Caco-2 (cell line): ENCODE measurements around the gene ENAH. TPM values are rescaled to one million over a fixed set of nuclear protein-coding genes. Genes with fewer than 3 reads are reported as not detected.
"Not testable (repeated sequence)": the region's sequence is repeated elsewhere in the genome, so short reads cannot be mapped to it uniquely, and the experiment has no call there.

Source experiments
- BruUV-seq: library from RNA; stranded (reverse); fragments of 400-500 nt; replicated peaks from 2 replicates; lab custom pipeline; 2021; lab: Mats Ljungman, UMichigan
- CTCF ChIA-PET: fragments of 300-600 bp; sonication (Branson Sonifier 250); formaldehyde crosslinking; loops from one replicate; lab custom pipeline; 2022; ENCODE audit warnings: antibody characterized with exemption; lab: Charles Lee
- POLR2A ChIA-PET: fragments of 300-600 bp; sonication (Branson Sonifier 250); formaldehyde crosslinking; loops from one replicate; lab custom pipeline; 2022; ENCODE audit warnings: antibody characterized with exemption; lab: Charles Lee
- DNase-seq, 2 experiments: peaks; one replicate each; pipeline versions ENCODE4 v3.0.0 to v3.0.0-alpha.2; 2020 to 2022
- H3K27me3 ChIP-seq: replicated peaks from 2 replicates; pipeline ENCODE4 v1.6.0; 2011; ENCODE audit warnings: low read length; ENCODE audit not compliant: control insufficient read depth, insufficient read depth
- H3K36me3 ChIP-seq: 2 replicates; pipeline ENCODE4 v1.5.1; 2011; ENCODE audit warnings: low read length; ENCODE audit not compliant: control insufficient read depth, insufficient read depth
- H3K4me1 ChIP-seq: fragments of 250-450 bp; sonication (Bioruptor Pico); 2 replicates; pipeline ENCODE4 v1.5.1; 2020; ENCODE audit warnings: mild to moderate bottlenecking
- H3K4me3 ChIP-seq: 2 replicates; pipeline ENCODE4 v1.5.1; 2011; ENCODE audit warnings: low read depth, mild to moderate bottlenecking, control low read depth, low read length
- H3K9me3 ChIP-seq: fragments of 250-450 bp; sonication (Bioruptor Pico); 2 replicates; pipeline ENCODE4 v1.5.1; 2020; ENCODE audit warnings: mild to moderate bottlenecking, moderate library complexity
- H3K27ac Mint-ChIP-seq: one replicate; pipeline ENCODE4 v1.8.0; 2022; ENCODE audit warnings: mixed read lengths; ENCODE audit not compliant: unreplicated experiment
- H3K27me3 Mint-ChIP-seq: one replicate; pipeline ENCODE4 v1.8.0; 2022; ENCODE audit warnings: mixed read lengths; ENCODE audit not compliant: insufficient read depth, unreplicated experiment
- H3K36me3 Mint-ChIP-seq: one replicate; pipeline ENCODE4 v1.8.0; 2022; ENCODE audit warnings: mild to moderate bottlenecking, mixed read lengths; ENCODE audit not compliant: insufficient read depth, unreplicated experiment
- H3K4me1 Mint-ChIP-seq: one replicate; pipeline ENCODE4 v1.8.0; 2022; ENCODE audit warnings: low read depth, mixed read lengths; ENCODE audit not compliant: unreplicated experiment
- H3K4me3 Mint-ChIP-seq: one replicate; pipeline ENCODE4 v1.8.0; 2022; ENCODE audit warnings: mild to moderate bottlenecking, moderate library complexity, mixed read lengths; ENCODE audit not compliant: unreplicated experiment
- H3K9me3 Mint-ChIP-seq: one replicate; pipeline ENCODE4 v1.8.0; 2022; ENCODE audit warnings: mixed read lengths; ENCODE audit not compliant: unreplicated experiment
- CTCF ChIP-seq, 2 experiments: fragments of 200-600 bp in 1 of 2; IDR thresholded peaks; 1 replicate in 1 of 2; 2 replicates in 1 of 2; pipeline versions ENCODE4 v1.5.1 to v1.8.0; 2011 to 2022; ENCODE audit warnings: antibody characterized with exemption in 1 of 2, control low read depth in 1 of 2, inconsistent platforms in 1 of 2, low read depth in 1 of 2, low read length in 1 of 2, mild to moderate bottlenecking in 1 of 2, moderate library complexity in 1 of 2; ENCODE audit not compliant: insufficient read depth in 1 of 2, severe bottlenecking in 1 of 2, unreplicated experiment in 1 of 2
- intact Hi-C: fragments of 100-400 bp; cut with micrococcal nuclease; formaldehyde crosslinking; loops from one replicate; pipeline ENCODE4 v1.10.0; 2022; ENCODE audit not compliant: unreplicated experiment
- total RNA-seq: library from RNA; stranded (reverse); gene quantifications from 2 replicates; pipeline ENCODE4 v1.2.3, GENCODE V29; 2022

Gene ENAH
- total RNA-seq, 1 experiment from 2014 or later, result 78.0 TPM

DNA sequence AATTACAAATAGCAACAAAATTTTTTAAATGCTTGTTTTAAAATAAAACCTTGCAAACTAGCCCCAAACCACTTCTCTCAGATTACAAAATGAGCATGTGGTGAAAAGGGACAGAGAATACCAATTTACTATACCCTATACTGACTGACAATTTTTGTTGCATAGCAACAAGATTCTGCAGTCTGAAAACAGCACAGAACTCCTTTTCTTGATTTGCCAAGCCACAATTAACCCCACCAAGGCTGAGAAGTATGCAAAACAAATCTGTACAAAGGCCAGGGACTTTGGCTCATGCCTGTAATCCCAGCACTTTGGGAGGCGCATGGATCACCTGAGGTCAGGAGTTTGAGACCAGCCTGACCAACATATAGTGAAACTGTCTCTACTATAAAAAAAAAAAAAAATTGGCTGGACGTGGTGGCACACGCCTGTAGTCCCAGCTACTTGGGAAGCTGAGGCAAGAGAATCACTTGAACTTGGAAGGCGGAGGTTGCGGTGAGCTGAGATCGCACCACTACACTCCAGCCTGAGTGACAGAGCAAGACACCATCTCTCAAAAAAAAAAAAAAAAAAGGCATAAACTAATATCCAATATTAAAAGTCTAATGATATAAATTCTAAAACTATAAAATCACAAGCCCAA lies 21.8 kb downstream of the ENAH start:
- H3K27ac Mint-ChIP-seq, result no peak overlapping the region
- no peak overlapping the region for H3K4me3 Mint-ChIP-seq
- POLR2A ChIA-PET, result no interaction called here

GRCh38 chr1:225629483-225629882 lies 23.4 kb downstream of the ENAH start:
- Histone ChIP-seq H3K4me1 (peaks cover 24% of the 10 kb centered on the region), H3K27me3 (no peaks in the 10 kb centered on the region), H3K9me3 (no peaks in the 10 kb centered on the region), H3K36me3 (no peaks in the 10 kb centered on the region), H3K4me3 (no peak overlapping the region)
- TF ChIP-seq CTCF (IDR thresholded peaks at IDR 0.05; ENCODE audit: insufficient read depth in 1 of 2, low read depth in 1 of 2, low read length in 1 of 2, severe bottlenecking in 1 of 2, unreplicated experiment in 1 of 2), result no peak
- Mint-ChIP-seq H3K27ac (no peak overlapping the region), H3K4me1 (peaks cover 8% of the 10 kb centered on the region), H3K9me3 (no peaks in the 10 kb centered on the region), H3K27me3 (no peaks in the 10 kb centered on the region), H3K36me3 (peaks cover 5% of the 10 kb centered on the region), H3K4me3 (no peak overlapping the region)
- intact Hi-C loops, result no loop called here
- POLR2A ChIA-PET, result no interaction called here
- no TSS peak for BruUV-seq
- DNase-seq, result no peak
- CTCF ChIA-PET, result no interaction called here

More for the DNA sequence above, 21.8 kb downstream of the ENAH start:
- peaks cover 5% of the 10 kb centered on the region for H3K36me3 Mint-ChIP-seq
- H3K27me3 Mint-ChIP-seq, result no peaks in the 10 kb centered on the region
- CTCF ChIA-PET, result no interaction called here
- Histone ChIP-seq H3K9me3 (no peaks in the 10 kb centered on the region), H3K4me3 (no peak overlapping the region), H3K4me1 (peaks cover 24% of the 10 kb centered on the region), H3K27me3 (no peaks in the 10 kb centered on the region), H3K36me3 (no peaks in the 10 kb centered on the region)
- intact Hi-C loops, result no loop called here
- no peaks in the 10 kb centered on the region for H3K9me3 Mint-ChIP-seq
- peaks cover 8% of the 10 kb centered on the region for H3K4me1 Mint-ChIP-seq
- no peak for DNase-seq
- no TSS peak for BruUV-seq
- TF ChIP-seq CTCF (IDR thresholded peaks at IDR 0.05; ENCODE audit: insufficient read depth in 1 of 2, low read depth in 1 of 2, low read length in 1 of 2, severe bottlenecking in 1 of 2, unreplicated experiment in 1 of 2), result no peak

- H3K4me3 Mint-ChIP-seq, H3K4me1 Mint-ChIP-seq, CTCF ChIA-PET, DNase-seq, H3K9me3 Mint-ChIP-seq, H3K27me3 ChIP-seq, BruUV-seq, H3K36me3 Mint-ChIP-seq, H3K36me3 ChIP-seq, H3K27ac Mint-ChIP-seq, intact Hi-C loops, POLR2A ChIA-PET, H3K27me3 Mint-ChIP-seq, H3K9me3 ChIP-seq, H3K4me3 ChIP-seq: not testable (repeated sequence)
- H3K4me1 ChIP-seq, result peaks cover 24% of the 10 kb centered on the region
Measured at GRCh38 chr1:225628794-225629193, 24.1 kb downstream of the ENAH start.
